NCI-H69 (cell line): ENCODE data around the gene BCAP31.
"Not testable (repeated sequence)": the region's sequence is repeated elsewhere in the genome, so short reads cannot be mapped to it uniquely, and the experiment has no call there.

Experiments
- DNase-seq: peaks from one replicate; lab custom pipeline; 2025; lab: John Stamatoyannopoulos, UW

The BCAP31 gene

DNA sequence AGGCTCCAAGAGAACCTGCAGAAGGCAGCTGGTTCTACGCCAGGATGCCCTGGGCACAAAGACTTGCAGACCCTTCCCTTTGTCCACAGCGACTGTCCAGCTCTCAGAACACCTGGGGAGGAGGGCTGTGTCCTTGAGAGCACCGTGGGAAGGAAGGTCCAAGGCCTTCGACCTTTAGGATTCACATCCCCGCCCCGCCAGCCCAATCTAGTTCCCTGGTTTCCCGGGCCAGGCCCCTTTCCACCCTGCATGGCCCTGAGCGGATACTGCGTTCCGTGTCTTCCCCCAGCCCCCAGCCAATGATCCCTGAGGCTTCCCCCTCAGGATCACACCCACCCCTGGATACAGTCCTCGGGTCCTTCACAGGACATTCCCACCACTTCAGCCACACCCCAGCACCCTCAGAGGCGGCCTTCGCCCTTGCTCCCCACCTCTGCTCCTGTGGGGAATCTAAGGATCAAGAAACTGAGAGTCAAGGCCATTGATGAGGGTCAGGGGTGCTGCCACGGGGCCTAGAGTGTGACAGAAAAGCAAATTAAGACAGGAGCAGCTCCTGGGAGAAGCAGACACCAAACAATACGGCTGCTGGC is 9.6 kb upstream of the BCAP31 start:
- no peak for DNase-seq

DNA sequence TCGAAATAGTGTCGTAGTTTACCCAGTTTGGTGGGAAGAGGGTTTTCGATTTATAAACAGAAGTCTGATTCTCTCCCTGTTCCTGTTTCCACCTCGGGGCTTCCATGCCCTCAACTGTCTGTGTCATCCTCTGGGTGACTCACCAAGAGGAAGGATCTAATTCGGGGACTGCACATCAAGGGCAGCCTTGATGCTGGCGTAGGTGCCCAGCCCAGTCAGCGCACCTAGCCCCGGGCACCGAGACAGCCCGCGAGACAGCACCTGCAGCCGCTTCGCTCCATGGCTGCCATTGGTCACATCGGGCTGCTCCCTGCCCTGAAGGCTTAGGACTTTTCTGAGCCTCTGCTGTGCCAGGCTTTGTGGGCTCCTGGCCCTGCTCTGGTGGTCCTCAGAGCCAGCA is 8.2 kb upstream of the BCAP31 start:
- DNase-seq = no peak

- DNase-seq = no peak
These were observed 7.6 kb upstream of the BCAP31 start for GRCh38 chrX:153731845-153732215.

GRCh38 chrX:153731117-153731844 is 7.1 kb upstream of the BCAP31 start:
- no peak for DNase-seq

DNA sequence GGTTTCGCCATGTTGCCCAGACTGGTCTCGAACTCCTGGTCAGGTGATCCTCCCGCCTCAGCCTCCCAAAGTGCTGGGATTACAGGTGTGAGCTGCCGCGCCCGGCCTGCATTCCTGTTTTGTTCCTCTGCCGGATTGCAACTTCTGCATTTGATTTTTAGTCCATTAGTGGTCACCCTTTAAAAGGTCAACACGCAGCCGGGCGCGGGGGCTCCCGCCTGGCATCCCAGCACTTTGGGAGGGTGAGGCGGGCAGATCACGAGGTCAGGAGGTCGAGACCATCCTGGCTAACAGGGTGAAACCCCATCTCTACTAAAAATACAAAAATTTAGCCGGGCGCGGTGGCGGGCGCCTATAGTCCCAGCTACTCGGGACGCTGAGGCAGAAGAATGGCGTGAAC is 5.9 kb upstream of the BCAP31 start:
- not testable (repeated sequence) for DNase-seq

GRCh38 chrX:153728951-153729631 is 4.9 kb upstream of the BCAP31 start:
- DNase-seq = no peak

- no peak for DNase-seq
These were observed 3.9 kb upstream of the BCAP31 start for GRCh38 chrX:153728095-153728494.

GRCh38 chrX:153727123-153727931 is 3.1 kb upstream of the BCAP31 start:
- DNase-seq = peak; percentile 61

- DNase-seq = peak; percentile 47
These were observed 2.3 kb upstream of the BCAP31 start for GRCh38 chrX:153726286-153727122.

GRCh38 chrX:153725832-153726285 is 1.7 kb upstream of the BCAP31 start:
- DNase-seq = no peak

DNA sequence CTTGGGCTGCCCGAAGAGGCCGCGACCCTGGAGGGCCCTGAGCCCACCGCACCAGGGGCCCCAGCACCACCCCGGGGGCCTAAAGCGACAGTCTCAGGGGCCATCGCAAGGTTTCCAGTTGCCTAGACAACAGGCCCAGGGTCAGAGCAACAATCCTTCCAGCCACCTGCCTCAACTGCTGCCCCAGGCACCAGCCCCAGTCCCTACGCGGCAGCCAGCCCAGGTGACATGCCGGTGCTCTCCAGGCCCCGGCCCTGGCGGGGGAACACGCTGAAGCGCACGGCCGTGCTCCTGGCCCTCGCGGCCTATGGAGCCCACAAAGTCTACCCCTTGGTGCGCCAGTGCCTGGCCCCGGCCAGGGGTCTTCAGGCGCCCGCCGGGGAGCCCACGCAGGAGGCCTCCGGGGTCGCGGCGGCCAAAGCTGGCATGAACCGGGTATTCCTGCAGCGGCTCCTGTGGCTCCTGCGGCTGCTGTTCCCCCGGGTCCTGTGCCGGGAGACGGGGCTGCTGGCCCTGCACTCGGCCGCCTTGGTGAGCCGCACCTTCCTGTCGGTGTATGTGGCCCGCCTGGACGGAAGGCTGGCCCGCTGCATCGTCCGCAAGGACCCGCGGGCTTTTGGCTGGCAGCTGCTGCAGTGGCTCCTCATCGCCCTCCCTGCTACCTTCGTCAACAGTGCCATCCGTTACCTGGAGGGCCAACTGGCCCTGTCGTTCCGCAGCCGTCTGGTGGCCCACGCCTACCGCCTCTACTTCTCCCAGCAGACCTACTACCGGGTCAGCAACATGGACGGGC is 1.0 kb upstream of the BCAP31 start:
- DNase-seq = no peak

- peak; percentile 70 for DNase-seq
These were observed 586 bp downstream of the BCAP31 start for GRCh38 chrX:153723351-153724251.

DNA sequence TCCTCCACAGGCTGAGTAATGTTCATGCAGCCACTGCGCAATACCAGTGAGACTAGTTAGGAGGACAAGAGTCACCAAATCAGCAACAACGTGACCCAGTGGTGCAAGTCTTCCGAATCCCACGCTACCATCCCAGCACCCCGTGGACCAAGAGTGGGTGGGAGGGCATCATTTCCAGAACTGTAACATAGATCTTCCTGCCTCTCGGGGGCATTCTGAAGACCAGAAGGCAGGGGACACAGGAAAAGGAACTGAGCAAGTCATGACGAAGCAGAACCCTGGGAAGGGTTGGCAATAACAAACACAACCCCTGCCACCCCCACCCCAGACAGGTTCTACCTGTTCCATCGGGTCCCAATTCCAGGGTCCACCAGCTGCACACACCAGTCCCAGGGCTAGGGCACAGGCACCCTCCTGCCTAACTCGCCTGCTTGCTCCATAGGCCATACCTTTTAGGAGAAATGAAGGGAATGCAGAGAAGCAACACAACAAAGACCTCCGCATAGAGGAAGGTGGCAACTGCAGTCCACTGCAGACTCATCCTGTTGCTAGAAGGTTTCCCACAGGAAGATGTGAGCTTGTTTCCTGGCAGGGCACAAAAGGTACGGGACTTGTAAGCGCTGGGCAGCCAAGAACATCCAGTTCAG is 1.4 kb downstream of the BCAP31 start:
- DNase-seq = no peak

- DNase-seq = no peak
These were observed 4.5 kb downstream of the BCAP31 start for GRCh38 chrX:153719701-153720100.

- DNase-seq = no peak
These were observed 4.9 kb downstream of the BCAP31 start for GRCh38 chrX:153719238-153719637.

- no peak for DNase-seq
These were observed 6.7 kb downstream of the BCAP31 start for GRCh38 chrX:153717445-153717844.

GRCh38 chrX:153714256-153714655 is 9.9 kb downstream of the BCAP31 start:
- no peak for DNase-seq

- DNase-seq = no peak
These were observed 14.2 kb downstream of the BCAP31 start for GRCh38 chrX:153709726-153710674.
